Astrocyte of the hippocampus (primary cell): ENCODE measurements around the gene TMEM54.

ENCODE experiments used
- DNase-seq: peaks from one replicate; pipeline ENCODE4 v3.0.0; 2011; ENCODE audit warnings: low read depth, low spot score

Gene TMEM54

GRCh38 chr1:32900956-32901822 lies at the start of gene TMEM54:
TSS of gene TMEM54 (minus strand) at chr1:32901389. CDS start at chr1:32901238, 151 bp downstream.
- DNase-seq = peak; percentile 65

DNA sequence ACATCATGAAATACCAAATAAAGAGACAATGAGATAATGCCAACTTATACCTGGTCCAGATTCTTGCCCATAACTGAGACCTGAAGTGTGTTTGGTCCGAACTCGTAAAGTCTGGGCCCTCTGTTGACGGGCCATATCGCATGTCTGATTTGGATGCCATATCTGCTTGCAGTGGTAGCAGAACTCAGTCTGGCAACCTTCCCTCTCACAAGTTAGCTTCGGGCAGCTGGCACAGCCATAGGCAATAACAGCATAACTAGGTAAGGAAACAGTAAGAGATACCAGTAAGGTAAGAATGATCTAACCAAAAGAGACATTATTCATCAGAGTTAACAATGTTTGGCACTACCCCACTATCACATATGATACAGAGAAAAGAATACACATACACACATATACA lies 48.3 kb upstream of the TMEM54 start:
- DNase-seq = no peak

GRCh38 chr1:32948905-32949304 lies 47.7 kb upstream of the TMEM54 start:
- no peak for DNase-seq

GRCh38 chr1:32948390-32948722 lies 47.2 kb upstream of the TMEM54 start:
- peak; percentile 9 for DNase-seq

GRCh38 chr1:32947669-32948389 lies 46.6 kb upstream of the TMEM54 start:
- DNase-seq = no peak

DNA sequence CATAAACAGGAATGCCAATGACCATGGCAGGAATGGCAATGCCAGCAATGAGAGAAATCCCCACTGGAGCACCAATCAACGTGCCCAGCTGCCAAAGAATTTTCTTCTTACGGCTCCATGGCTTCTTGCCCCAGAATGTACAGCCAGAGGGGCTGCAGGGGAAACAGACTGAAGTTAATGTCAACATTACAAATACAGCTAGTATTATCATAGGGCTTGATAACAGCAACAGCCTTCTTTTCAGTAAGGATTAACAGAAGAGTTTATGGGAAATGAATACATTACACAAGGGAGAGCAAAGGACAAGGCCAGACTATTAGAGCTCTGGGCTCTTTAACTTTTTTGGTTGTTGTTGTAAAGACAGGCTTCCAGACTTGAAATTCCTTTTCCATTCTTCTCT lies 45.2 kb upstream of the TMEM54 start:
- DNase-seq = peak; percentile 71

DNA sequence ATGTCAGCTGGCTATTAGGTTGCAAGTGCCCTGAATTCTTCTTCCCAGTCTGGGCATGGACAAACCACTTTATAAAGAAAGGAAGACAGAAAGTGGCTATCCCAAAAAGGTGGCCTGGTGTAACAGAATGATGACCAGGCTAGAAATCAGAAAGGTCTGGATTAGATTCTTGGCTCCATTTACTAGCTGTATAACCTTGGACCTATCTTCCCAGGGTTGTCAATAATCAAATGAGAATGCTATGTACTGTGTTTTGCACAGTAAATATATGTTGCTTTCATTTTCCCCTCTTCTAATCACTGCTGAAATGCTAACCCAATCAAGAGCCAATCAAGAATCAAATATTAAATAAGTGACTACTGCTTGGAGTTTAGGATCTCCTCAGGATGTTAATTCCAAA lies 43.0 kb upstream of the TMEM54 start:
- no peak for DNase-seq

GRCh38 chr1:32939655-32940371 lies 38.6 kb upstream of the TMEM54 start:
- peak; percentile 39 for DNase-seq

GRCh38 chr1:32937061-32937460 lies 35.9 kb upstream of the TMEM54 start:
- no peak for DNase-seq

- no peak for DNase-seq
Measured at GRCh38 chr1:32934535-32934934, 33.3 kb upstream of the TMEM54 start.

DNA sequence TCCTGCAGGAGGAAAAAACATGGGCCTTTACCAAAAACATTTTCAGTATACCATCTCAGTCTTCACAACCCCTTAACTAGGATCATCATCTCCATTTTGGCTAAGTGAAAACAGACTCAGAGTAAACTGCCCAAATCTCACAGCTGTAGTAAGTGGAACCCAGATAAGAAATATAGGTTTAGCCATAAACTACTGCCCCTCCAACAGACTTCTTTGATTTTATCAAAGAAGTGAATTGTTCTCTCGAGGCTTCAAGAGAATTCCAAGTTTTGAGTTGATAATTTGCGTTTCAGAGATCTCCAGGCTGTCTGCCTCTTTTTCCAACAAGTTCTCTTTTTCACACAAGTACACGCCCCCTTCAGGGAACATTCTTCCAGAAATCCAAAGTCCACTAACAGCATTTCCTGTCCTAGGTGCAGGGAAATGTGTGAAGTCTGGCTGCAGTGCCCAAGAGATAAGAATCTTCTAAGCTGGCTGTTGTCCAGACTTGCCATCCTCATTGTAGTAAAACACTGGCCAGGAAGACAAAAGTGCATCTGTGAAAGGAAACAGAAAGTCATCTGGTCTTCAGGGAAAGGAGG lies 32.6 kb upstream of the TMEM54 start:
- peak; percentile 23 for DNase-seq

DNA sequence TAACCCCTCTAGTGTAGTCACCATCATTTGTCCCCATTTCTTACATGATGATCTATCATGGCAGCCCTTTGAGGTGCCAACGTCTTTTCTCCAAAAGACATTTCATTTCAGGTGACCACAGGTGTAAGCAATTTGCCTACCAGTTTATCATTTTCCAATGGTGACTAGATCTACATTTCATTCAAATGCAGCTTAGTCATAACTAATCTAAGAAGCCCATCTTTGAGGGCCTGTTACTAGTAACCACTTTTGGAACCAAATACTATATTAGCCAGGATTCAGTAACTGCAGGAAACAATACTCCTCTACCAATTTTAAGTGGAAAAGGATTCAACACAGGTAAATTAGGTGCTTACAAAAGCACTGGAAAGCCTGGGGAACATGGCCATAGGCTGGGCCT lies 30.6 kb upstream of the TMEM54 start:
- DNase-seq = no peak

- no peak for DNase-seq
Measured at GRCh38 chr1:32929366-32929765, 28.2 kb upstream of the TMEM54 start.

- DNase-seq = no peak
Measured at GRCh38 chr1:32928715-32929114, 27.5 kb upstream of the TMEM54 start.

DNA sequence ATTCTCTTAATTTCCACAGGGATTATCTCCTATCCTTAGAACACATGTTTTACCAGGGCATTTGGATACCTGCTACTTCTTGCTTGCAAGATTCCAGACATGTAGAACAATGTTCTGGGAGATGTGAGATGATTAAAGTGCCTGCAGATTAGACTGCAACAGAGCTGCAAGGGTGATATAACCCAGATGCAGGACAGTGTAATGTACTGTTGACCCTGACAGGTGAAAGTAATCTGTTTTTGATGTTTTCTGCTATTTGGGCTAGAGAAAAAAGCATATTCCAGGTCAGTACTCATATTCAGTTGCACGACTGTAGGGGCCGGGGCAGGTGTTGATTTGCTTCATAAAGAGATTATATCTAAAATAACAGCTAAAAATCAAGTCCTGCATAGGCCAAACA lies 27.1 kb upstream of the TMEM54 start:
- DNase-seq = no peak

DNA sequence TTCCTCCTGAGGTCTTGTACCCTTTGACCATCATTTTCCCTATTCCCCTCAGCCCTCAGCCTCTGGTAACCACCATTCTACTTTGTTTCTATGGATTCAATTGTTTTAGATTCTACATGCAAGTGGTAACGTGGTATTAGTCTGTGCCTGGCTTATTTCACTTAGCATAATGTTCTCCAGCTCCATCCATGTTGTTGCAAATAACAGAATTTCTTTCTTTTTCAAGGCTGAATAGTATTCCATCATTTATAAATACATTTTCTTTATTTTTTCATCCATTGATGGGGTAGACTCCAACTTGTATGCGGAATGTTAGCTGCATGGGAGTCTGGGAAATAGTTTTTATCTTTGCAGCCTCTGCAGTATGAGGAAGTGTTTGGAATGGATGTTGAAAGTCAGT lies 26.3 kb upstream of the TMEM54 start:
- no peak for DNase-seq

DNA sequence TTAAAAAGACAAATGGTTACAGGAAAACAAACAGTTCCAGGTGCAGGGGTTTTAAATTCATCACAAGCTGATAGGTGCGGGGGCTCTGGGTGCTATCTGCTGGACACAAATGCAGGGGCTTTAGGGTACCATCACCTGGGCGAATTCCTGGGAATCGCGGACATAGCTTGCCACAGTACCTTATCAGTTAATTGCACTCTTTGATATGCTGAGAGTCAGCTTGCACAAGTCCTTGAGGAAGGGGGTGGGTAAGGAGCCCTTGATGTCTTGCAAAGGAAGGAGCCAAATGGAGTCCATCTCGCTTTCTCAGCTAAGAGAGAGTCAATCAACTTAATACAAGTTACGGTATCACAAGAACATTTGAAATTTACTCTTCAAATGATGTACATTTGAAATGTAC lies 25.4 kb upstream of the TMEM54 start:
- DNase-seq = no peak

DNA sequence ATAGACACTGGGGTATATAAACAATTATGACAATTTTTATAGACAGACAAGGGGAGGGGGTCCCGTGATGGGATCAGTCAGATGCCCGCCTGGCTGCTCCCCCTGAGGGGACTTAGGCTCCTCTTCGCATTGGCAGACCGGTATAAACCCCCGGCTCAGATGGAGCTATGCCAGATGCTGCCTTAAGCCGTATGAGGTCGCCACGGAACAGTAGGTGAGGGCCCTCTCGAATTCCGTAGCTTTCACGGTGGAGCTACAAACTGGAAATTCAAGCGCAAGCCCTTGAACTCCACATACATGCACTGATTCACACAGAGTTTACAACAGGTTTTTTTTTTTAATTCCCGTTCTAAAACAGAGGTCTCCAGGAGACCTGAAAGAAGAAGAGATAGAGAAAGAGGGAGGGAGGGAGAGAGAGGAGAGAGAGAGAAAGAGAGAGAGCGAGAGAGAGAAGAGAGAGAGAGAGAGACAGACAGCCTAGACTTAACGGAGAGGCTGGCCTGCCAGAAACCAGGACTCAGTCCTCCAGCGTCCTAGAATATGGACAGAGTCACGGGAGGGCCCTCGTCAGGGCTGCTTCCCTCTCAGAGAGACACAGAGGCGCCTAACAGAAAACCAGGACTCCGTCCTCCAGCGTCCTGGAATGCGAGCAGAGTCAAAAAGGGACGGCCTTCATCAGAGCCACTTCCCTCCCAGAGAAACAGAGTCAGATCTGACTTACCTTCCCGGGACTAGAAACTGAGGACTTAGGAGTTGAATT lies 24.4 kb upstream of the TMEM54 start:
- DNase-seq = peak; percentile 48

DNA sequence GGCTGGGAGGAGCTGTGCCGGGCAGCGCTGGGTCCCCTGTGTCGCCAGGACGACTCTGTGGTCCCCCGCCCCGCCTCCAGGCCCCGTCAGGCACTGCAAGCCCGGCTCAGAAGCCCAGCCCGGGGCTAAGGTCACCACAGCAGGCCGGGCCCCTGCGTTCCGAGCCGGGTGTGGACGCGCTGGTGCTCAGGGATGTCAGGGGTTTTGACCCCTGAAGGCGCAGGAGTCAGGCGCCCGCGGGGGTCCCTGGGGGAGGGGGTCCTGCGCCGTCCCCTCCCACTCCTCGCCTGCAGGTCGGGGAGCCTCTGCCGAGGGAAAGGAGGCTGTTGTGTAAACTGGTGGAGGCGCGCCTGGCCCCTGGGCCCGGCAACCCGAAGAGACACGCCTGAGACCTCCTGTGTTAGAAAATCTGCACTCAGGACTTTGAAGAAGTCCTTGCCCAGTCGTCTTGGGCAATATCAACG lies 23.7 kb upstream of the TMEM54 start:
- DNase-seq = peak; percentile 13

GRCh38 chr1:32920833-32921232 lies 19.6 kb upstream of the TMEM54 start:
- DNase-seq = no peak
